Calu3 (cell line): ENCODE results near the gene P2RX6. TPM values are rescaled to one million over a fixed set of nuclear protein-coding genes. Genes with fewer than 3 reads are reported as not detected.

Experiments
- BruUV-seq: library from RNA; stranded (reverse); fragments of 400-500 nt; replicated peaks from 2 replicates; lab custom pipeline; 2021; lab: Mats Ljungman, UMichigan
- CTCF ChIA-PET: fragments of 300-600 bp; sonication (Branson Sonifier 250); formaldehyde crosslinking; loops from one replicate; lab custom pipeline; 2022; ENCODE audit warnings: antibody characterized with exemption; lab: Charles Lee
- DNase-seq: peaks from one replicate; pipeline ENCODE4 v3.0.0; 2022
- H3K27ac Mint-ChIP-seq: one replicate; pipeline ENCODE4 v1.8.0; 2022; ENCODE audit warnings: mixed read lengths; ENCODE audit not compliant: unreplicated experiment
- H3K27me3 Mint-ChIP-seq: one replicate; pipeline ENCODE4 v1.8.0; 2022; ENCODE audit warnings: mixed read lengths; ENCODE audit not compliant: unreplicated experiment
- H3K36me3 Mint-ChIP-seq: one replicate; pipeline ENCODE4 v1.8.0; 2022; ENCODE audit warnings: mild to moderate bottlenecking, moderate library complexity, mixed read lengths; ENCODE audit not compliant: insufficient read depth, unreplicated experiment
- H3K4me1 Mint-ChIP-seq: one replicate; pipeline ENCODE4 v1.8.0; 2022; ENCODE audit warnings: mild to moderate bottlenecking, low read depth, mixed read lengths; ENCODE audit not compliant: unreplicated experiment
- H3K4me3 Mint-ChIP-seq: one replicate; pipeline ENCODE4 v1.8.0; 2022; ENCODE audit warnings: mild to moderate bottlenecking, low read depth, moderate library complexity, mixed read lengths; ENCODE audit not compliant: unreplicated experiment
- H3K9me3 Mint-ChIP-seq: one replicate; pipeline ENCODE4 v1.8.0; 2022; ENCODE audit warnings: low read depth, mixed read lengths; ENCODE audit not compliant: unreplicated experiment
- CTCF ChIP-seq: fragments of 200-600 bp; IDR thresholded peaks from one replicate; pipeline ENCODE4 v1.8.0; 2022; ENCODE audit warnings: antibody characterized with exemption; ENCODE audit not compliant: unreplicated experiment
- intact Hi-C: fragments of 100-400 bp; cut with micrococcal nuclease; formaldehyde crosslinking; loops from one replicate; pipeline ENCODE4 v1.10.0; 2022; ENCODE audit not compliant: unreplicated experiment
- total RNA-seq: library from RNA; stranded (reverse); gene quantifications from 2 replicates; pipeline ENCODE4 v1.2.3, GENCODE V29; 2022

P2RX6 gene
- total RNA-seq, 1 experiment from 2014 or later: 0.26 TPM

DNA sequence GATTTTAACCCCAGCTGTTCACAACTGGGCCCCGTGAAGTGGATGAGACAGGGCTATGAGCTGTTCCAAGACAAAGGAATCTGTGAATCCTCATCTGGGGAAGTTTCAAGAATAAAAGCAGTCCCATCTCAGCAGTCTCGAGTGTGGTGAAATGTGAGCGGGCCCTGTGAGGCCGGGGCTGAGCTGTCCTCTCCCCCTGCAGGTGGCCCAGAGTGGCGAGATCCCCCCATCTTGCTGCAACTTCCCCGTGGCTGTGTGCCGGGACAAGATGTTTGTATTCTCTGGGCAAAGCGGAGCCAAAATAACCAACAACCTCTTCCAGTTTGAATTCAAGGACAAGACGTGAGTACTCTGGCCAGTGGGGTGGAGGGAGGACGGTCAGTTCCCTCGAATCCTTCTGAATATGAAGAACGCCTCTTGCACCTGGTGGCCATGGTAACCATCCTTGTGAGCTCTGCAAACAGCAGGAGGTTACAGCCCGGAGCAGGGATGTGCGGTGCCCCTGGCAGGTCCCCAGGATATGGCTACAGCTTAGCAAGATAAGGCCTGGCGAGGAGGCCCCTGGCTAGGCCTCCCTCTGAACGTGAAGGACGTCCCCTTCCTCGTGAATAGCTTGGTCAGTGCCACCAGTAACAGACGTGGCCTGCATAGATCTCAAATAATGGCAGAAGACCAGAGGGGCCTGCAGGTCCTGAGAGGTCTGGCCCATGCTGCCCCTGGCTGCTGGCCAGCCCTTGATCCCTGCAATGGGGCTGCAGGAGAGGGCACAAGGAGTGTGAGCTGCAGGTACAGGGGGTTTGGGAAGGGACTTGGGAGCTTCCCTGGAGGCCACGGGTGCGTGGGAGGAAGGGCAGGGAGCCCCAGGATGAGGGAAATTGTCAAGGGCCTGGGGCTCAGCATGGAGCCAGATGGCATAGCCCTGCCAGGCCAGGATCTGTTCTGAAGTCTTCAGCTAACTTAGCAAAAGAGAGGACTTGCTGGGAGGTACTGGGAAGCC is 24.5 kb upstream of the P2RX6 start:
- H3K36me3 Mint-ChIP-seq: peaks cover 22% of the 10 kb centered on the region
- no peaks in the 10 kb centered on the region for H3K4me1 Mint-ChIP-seq
- CTCF ChIA-PET: no interaction called here
- H3K9me3 Mint-ChIP-seq: no peaks in the 10 kb centered on the region
- DNase-seq: no peak
- intact Hi-C loops: no loop called here
- no peak overlapping the region for H3K27ac Mint-ChIP-seq
- no TSS peak for BruUV-seq
- no peak overlapping the region for H3K4me3 Mint-ChIP-seq
- no peaks in the 10 kb centered on the region for H3K27me3 Mint-ChIP-seq
- no peak for TF ChIP-seq CTCF

DNA sequence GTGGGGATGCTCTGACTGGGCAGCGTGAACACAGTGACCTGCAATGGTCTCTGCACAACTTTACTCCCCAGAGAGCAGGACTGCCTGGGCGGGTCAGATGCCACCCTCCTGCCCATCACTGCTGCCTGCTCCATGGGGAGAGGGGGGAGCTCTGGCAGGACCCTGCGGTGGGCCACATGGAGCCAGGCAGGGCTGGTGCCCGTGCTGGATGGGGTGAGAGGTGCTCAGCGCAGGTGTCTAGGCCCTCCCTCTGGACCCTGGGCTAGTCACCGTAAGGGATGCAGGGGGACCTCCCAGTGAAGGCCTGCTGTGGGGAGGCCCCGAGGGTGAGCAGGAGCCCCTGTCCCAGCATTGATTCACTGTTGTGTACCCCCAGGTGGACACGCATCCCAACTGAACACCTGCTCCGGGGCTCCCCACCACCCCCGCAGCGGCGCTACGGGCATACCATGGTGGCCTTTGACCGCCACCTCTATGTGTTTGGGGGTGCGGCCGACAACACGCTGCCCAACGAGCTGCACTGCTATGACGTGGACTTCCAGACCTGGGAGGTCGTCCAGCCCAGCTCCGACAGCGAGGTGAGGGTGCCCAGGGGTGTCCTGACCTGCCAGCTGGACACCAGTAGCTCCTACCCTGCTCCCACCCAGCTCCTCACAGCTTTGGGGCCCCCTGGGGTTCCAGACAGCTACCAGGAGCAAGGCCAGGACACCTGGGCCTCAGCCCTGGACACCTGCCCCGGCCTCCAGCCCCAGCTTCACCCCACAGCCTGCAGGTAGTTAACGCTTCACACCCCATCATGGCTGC is 23.5 kb upstream of the P2RX6 start:
- H3K27ac Mint-ChIP-seq: no peak overlapping the region
- no peak for TF ChIP-seq CTCF
- intact Hi-C loops: no loop called here
- no peak overlapping the region for H3K4me3 Mint-ChIP-seq
- no TSS peak for BruUV-seq
- no peaks in the 10 kb centered on the region for H3K4me1 Mint-ChIP-seq
- H3K36me3 Mint-ChIP-seq: peaks cover 29% of the 10 kb centered on the region
- no peaks in the 10 kb centered on the region for H3K27me3 Mint-ChIP-seq
- no peak for DNase-seq
- H3K9me3 Mint-ChIP-seq: no peaks in the 10 kb centered on the region
- CTCF ChIA-PET: no interaction called here

DNA sequence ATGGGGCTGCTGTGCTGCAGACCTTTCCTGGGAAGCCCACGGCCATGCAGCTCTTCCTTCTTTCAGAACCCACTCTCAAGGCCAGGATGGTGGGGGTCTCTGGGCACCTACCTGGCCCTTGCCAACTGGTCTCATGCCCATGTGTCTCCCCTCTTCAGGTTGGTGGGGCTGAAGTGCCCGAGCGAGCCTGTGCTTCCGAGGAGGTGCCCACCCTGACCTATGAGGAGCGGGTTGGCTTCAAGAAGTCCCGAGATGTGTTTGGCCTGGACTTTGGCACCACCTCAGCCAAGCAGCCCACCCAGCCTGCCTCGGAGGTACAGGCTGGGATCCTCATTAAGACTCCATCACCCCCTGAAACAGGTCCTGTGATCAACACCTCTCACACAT is 22.9 kb upstream of the P2RX6 start:
- intact Hi-C loops: no loop called here
- Mint-ChIP-seq H3K4me3 (no peak overlapping the region), H3K9me3 (no peaks in the 10 kb centered on the region), H3K36me3 (peaks cover 32% of the 10 kb centered on the region), H3K27me3 (no peaks in the 10 kb centered on the region), H3K27ac (no peak overlapping the region), H3K4me1 (no peaks in the 10 kb centered on the region)
- no TSS peak for BruUV-seq
- DNase-seq: no peak
- TF ChIP-seq CTCF: no peak
- CTCF ChIA-PET: no interaction called here

DNA sequence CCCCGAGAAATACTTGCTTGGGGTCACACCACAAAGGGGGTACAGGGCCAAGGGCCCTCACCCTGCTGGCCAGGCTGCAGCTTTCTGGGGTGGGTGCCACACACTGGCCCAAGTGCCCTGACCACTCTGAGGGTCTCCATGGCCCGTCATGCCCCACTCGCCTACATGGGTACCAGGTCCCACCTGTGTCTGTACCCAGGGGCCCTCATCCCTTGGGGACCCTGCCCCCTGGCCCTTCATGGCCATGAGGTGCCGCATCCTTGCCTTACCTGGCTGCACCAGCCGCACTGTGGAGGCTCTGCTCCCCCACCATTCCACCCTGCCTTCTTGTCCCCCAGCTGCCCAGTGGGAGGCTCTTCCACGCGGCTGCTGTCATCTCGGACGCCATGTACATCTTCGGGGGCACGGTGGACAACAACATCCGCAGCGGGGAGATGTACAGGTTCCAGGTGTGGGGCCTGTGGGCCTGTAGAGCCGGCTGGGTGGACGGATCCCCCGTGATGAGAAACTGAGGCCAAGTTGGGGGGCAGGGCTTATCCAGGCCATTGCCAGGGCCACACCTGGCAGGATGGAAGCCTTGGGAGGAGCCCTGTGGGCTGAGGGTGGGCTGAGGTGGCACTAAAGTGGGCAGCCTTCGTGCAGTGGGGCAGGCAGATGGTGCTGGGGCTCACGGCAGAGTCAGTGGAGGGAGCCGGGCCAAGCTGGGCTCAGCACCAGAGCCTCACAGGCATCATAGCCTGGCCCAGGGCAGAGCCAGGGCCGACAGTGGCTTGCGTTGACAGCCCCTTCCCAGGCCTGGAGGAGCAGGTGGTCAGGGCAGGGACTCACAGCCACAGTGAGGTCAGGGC is 22.3 kb upstream of the P2RX6 start:
- Mint-ChIP-seq H3K4me1 (no peaks in the 10 kb centered on the region), H3K36me3 (peaks cover 38% of the 10 kb centered on the region), H3K27ac (no peak overlapping the region), H3K27me3 (no peaks in the 10 kb centered on the region), H3K9me3 (no peaks in the 10 kb centered on the region), H3K4me3 (no peak overlapping the region)
- CTCF ChIA-PET: no interaction called here
- BruUV-seq: no TSS peak
- intact Hi-C loops: no loop called here
- TF ChIP-seq CTCF: no peak
- no peak for DNase-seq
